ENCODE data around the gene GAL3ST3.

DNA sequence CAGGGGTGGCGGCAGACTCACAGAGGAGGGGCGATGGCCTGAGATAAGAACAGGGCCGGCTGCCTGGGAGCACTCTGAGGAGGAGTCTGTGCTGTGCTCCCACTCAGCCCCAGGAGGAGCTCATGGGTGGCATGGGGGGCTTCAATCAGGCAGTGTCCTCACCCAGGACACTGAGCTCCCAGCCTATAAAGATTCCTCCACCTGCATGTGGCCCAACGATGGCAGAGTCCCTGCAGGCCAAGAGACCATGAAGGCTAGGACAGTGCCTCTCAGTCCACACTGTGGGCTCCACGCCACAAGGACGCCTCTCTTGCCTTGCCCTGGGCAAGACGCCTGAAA lies 35.2 kb downstream of the GAL3ST3 start:
- TF ChIP-seq, protein P1, sequence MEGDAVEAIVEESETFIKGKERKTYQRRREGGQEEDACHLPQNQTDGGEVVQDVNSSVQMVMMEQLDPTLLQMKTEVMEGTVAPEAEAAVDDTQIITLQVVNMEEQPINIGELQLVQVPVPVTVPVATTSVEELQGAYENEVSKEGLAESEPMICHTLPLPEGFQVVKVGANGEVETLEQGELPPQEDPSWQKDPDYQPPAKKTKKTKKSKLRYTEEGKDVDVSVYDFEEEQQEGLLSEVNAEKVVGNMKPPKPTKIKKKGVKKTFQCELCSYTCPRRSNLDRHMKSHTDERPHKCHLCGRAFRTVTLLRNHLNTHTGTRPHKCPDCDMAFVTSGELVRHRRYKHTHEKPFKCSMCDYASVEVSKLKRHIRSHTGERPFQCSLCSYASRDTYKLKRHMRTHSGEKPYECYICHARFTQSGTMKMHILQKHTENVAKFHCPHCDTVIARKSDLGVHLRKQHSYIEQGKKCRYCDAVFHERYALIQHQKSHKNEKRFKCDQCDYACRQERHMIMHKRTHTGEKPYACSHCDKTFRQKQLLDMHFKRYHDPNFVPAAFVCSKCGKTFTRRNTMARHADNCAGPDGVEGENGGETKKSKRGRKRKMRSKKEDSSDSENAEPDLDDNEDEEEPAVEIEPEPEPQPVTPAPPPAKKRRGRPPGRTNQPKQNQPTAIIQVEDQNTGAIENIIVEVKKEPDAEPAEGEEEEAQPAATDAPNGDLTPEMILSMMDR (IDR thresholded peaks at IDR 0.05): no peak
- TF ChIP-seq EZH2 (IDR thresholded peaks at IDR 0.05; ENCODE audit: borderline replicate concordance, insufficient read depth, low read depth, low read length, poor library complexity, severe bottlenecking): no peak
